Astrocyte (in vitro differentiated cells and primary cell): ENCODE data around the gene SH3GL3.

Source experiments
- CTCF ChIP-seq: IDR thresholded peaks from 2 replicates; pipeline ENCODE4 v1.5.1; 2011; ENCODE audit warnings: low read depth, mild to moderate bottlenecking, inconsistent platforms, low read length, moderate library complexity; ENCODE audit not compliant: insufficient read depth
- EZH2 ChIP-seq: IDR thresholded peaks from 2 replicates; pipeline ENCODE4 v1.6.1; 2012; ENCODE audit warnings: mild to moderate bottlenecking, low read length, inconsistent platforms; ENCODE audit not compliant: insufficient read depth

- TF ChIP-seq CTCF = no peak
- TF ChIP-seq EZH2 = no peak
These were observed 25.1 kb upstream of the SH3GL3 start for GRCh38 chr15:83422081-83422480.
